Muscle of back (tissue), 13 donors: ENCODE data around the gene SPIRE2. TPM values are rescaled to one million over a fixed set of nuclear protein-coding genes. Genes with fewer than 3 reads are reported as not detected.
"Not testable (repeated sequence)": the region's sequence is repeated elsewhere in the genome, so short reads cannot be mapped to it uniquely, and the experiment has no call there.

Source experiments
- DNase-seq, 3 donors: peaks; one replicate each; pipeline versions ENCODE4 v3.0.0 to v3.0.0-alpha.2; 2013
- long read RNA-seq, 9 donors: transcript quantifications; one replicate each; lab custom pipeline, GENCODE V29; 2026
- polyA plus RNA-seq, 10 donors: library from polyadenylated mRNA; unstranded; fragments of 120-200 nt; gene quantifications; one replicate each; pipeline ENCODE4 v1.2.1, GENCODE V29; 2013; ENCODE audit not compliant: insufficient read length in 10 of 10

Gene SPIRE2, protein sequence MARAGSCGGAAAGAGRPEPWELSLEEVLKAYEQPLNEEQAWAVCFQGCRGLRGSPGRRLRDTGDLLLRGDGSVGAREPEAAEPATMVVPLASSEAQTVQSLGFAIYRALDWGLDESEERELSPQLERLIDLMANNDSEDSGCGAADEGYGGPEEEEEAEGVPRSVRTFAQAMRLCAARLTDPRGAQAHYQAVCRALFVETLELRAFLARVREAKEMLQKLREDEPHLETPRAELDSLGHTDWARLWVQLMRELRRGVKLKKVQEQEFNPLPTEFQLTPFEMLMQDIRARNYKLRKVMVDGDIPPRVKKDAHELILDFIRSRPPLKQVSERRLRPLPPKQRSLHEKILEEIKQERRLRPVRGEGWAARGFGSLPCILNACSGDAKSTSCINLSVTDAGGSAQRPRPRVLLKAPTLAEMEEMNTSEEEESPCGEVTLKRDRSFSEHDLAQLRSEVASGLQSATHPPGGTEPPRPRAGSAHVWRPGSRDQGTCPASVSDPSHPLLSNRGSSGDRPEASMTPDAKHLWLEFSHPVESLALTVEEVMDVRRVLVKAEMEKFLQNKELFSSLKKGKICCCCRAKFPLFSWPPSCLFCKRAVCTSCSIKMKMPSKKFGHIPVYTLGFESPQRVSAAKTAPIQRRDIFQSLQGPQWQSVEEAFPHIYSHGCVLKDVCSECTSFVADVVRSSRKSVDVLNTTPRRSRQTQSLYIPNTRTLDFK
- 1 to 10 TPM; 1.6 to 4.9 (median 2.7) TPM for polyA plus RNA-seq
- long read RNA-seq, donor 1 = 0 reads
- long read RNA-seq, donor 2 = 0 reads
- long read RNA-seq, donor 3 = 0 reads
- long read RNA-seq, donor 4 = 0 reads
- long read RNA-seq, donor 5, partial matches to known transcripts = 0 of 1 reads
- long read RNA-seq, donor 5, other reads (novel, unspliced or antisense) = 0 of 1 reads
- long read RNA-seq, donor 6 = 0 reads
- long read RNA-seq, donor 7 = 0 reads
- long read RNA-seq, donor 8 = 0 reads
- long read RNA-seq, donor 9 = 0 reads

DNA sequence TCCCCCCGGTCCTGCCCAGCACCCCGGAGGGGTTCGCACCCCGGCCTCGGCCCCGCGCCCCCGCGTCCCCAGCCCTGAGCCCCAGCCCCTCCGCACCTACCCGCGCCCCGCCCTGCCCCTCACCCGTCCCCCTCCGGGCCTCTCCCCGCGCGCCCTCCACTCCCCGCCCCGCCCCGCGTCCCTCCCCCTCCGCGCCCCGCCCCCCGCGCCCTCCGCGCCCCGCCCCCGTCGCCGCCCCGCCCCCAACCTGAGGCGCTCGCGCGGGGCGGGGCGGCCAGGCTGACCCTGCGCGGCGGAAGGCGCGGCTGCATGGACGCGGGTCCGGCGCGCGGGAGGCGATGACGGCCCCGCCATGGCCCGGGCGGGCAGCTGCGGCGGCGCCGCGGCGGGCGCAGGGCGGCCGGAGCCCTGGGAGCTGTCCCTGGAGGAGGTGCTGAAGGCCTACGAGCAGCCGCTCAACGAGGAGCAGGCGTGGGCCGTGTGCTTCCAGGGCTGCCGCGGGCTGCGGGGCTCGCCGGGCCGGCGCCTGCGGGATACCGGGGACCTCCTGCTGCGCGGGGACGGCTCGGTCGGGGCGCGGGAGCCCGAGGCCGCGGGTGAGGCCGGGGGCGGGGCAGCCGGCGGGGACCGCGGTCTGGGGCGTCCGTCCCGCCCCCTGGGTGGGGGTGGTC lies at the start of gene SPIRE2:
SPIRE2 (plus strand) TSS at position 277 of the 671 bp plus-strand sequence; CDS start at position 353, 76 bp downstream.
- peak; percentile 76 to 91 (median 87) for DNase-seq

DNA sequence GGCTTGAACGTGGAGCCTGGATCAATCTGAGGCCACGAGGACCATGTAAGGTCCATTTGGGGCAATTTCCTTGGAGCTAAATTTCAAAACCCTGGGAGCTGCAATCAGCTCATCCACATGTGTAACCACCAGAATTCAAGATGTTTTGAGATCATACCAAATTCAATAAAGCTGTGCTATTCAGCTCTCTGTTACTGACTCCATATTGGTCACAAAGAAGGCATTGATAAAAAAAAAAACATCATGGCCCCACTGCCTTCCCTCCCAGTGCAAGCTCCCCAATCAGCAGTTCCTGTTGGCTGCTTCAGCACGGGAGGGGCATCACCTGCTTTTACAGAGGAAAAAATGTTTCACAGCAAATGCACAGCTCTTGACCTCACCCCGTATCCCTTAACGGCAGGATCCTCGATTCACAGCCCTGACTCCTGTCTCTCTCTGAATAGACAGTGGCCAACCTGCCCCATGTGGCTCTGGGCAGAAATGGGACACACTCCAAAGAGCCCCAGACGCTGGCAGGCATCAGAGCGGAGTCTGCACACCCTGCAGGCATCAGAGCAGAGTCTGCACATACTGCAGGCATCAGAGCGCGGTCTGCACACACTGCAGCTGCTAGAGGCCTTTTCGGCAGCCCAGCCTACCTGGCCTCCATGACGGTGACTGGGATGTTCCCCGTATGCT lies 48.9 kb upstream of the SPIRE2 start:
- DNase-seq = no peak

DNA sequence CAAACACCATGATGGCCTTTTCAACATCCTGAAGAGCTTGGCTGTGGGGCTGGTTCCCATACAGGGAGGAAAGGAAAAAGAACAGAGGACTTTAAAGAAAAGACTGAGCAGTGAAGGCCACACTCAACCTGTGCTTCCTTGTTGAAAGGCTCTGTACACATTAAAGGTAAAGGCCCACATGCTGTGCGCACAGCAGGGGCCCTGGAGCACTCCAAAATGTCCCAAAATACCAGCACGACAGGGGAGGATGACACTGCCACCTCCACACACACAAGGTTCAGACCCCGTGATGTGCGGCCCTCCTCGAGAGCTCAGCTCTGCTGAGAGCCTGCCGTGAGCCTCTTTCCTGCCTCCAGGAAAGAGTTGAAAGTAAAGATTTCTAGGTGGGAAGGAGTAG lies 48.4 kb upstream of the SPIRE2 start:
- no peak for DNase-seq

DNA sequence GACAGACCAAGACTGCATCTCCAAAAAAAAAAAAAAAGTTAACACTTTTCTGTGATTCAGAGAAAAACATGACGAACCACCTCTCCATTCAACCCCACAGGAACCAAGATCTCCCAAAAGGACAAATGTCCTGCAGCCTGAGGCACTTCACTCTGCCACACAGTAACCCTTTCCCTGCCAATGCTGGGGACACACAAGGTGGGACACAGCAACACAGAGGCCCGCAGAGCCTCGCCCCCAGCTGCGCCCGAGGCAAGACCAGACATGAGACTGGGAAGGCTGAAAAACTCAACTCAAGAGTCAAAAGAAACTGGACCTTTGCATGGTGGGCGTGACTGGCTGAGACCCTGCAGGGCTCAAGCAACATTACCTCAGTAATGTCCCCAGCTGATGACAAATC lies 45.8 kb upstream of the SPIRE2 start:
- no peak for DNase-seq

DNA sequence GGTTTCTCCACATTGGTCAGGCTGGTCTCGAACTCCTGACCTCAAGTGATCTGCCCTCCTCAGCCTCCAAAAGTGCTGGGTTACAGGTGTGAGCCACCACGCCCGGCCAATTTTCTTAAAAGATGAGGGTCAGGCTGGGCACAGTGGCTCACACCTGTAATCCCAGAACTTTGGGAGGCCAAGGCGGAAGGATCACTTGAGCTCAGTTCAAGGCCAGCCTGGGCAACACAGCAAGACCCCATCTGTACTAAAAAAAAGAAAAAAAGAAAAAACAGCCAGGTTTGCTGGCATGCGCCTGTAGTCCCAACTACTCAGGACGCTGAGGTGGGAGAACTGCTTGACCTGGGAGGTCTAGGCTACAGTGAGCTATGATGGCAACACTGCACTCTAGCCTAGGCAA lies 44.3 kb upstream of the SPIRE2 start:
- DNase-seq = not testable (repeated sequence)

DNA sequence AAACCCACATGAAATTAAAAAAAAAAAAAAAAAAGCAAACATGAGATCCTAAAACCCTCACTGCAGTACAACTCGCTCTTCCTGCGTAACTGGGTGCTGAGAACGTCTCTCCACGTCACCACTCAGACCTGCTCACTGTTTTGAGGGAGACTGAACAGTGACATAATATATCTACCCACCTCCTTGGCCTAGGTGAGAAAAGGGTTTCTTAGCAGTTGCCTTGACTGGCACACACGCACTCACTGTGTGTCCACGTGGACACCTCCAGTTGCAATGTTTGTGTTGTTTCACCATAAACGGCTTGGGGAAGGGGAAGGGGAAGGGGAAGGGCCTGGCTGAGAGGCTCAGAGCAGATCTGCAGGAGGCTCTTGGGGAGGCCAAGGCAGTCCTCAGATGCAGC lies 43.9 kb upstream of the SPIRE2 start:
- no peak for DNase-seq

DNA sequence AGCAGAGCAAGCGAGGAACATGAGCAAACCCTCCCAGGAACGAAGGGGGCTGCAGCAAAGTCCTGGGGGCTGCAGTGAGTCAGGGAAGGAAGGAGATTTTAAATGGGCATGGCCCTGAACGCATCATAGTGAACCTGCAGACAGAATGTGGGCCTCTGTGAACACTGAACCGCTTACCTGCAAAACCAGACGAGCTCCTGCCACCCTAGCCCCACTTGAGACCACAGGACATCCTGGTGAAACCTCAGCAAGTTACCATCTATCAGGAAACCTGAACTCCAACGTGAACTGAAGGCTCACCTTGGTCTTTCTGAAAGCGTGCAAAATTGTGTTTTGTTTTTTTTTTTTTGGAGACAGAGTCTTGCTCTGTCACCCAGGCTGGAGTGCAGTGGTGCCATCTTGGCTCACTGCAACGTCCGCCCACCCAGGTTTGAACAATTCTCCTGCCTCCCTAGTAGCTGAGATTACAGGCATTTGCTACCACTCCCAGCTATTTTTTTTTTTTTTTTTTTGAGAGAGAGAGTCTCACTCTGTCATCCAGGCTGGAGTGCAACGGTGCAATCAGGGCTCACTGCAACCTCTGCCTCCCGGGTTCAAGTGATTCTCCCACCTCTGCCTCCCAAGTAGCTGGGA lies 42.6 kb upstream of the SPIRE2 start:
- DNase-seq = no peak

DNA sequence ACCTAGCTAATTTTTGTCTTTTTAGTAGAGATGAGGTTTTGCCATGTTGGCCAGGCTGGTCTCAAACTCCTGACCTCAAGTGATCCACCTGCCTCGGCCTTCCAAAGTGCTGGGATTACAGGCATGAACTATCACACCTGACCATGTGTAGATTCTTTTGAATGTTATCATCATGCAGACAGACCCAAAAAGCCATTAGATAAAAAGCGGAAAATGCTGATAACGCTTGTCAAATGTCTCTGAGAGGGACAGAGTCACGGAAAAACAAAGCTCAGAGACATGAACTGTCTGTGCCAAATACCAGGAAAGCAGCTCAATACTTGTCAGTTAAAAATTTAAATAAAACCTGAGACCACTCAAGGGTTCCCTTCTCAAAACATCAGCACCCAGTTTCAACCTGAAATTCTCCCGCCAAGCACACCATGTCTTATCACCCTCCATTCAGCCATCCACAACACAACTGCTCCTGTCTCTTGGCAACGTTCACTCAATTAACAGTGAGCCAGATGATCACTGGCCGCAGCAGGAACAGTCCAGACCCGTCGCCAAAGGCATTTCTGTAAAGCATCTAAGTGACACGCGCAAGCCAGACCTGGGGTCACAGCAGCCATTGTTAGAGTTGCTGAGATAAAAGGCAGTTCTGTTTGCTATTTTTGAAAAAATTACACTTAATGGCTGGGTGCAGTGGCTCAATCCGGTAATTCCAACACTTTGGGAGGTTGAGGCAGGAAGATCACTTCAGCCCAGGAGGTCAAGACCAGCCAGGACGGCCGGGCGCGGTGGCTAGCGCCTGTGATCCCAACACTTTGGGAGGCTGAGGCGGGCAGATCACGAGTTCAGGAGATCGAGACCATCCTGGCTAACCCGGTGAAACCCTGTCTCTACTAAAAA lies 41.6 kb upstream of the SPIRE2 start:
- no peak for DNase-seq

DNA sequence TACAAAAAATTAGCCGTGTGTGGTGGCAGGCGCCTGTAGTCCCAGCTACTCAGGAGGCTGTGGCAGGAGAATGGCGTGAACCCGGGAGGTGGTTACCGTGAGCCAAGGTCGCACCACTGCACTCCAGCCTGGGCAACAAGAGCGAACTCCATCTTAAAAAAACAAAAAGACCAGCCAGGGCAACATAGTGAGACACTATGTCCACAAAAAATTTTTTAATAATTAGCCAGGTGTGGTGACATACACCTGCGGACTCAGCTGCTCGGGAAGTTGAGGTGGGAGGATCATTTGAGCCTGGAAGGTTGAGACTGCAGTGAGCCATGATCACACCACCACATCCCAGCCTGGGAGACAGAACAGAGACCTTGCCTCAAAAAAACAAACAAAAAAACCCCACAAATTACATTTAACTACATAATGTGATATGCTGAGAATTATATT lies 40.9 kb upstream of the SPIRE2 start:
- no peak for DNase-seq

DNA sequence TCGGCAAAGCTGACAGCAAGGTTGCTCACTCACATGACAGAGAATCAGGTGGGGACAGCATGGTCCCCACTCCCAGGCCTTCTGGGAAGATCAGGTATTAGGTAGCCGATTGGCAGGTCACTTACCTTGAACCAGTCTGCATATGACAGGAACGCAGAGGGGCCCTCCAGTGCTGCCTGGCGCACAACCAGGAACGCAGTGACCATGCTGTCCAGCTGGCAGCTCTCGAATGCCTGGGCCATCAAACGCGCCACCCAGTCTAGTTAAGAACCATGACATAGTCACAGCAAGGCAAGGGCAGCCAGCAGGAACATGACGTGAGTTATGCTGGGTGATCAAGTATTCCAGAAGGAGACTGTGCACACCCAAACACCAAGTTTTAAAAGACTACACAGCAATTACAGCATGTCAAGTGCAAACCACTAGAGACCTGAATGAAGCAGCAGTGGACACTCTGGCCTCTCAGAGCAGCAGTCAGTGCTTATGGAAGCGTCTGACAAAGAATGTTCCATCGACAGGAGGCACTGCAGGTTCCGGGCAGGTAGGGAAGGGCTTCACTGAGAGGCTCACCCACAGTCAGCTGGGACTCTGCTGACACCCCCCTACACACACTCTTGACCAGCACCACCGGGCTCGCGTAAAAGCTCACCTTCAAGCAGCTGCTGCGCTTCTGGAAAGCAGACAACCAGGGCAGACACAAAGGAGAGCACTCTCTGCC lies 36.8 kb upstream of the SPIRE2 start:
- no peak for DNase-seq

DNA sequence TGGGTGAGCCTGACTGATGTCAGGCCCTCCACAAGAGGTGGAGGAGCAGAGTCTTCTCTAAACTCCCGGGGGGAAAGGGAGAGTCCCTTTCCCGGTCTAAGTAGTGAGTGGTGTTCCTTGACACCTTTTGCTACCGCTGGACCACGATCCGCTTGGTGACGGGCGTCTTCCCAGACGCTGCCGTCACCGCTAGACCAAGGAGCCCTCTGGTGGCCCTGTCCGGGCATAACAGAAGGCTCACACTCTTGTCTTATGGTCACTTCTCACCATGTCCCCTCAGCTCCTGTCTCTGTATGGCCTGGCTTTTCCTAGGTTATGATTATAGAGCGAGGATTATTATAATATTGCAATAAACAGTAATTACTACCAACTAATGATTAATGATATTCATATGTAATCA lies 35.2 kb upstream of the SPIRE2 start:
- DNase-seq = peak in 2 of 3 donors; percentile 16 to 40

DNA sequence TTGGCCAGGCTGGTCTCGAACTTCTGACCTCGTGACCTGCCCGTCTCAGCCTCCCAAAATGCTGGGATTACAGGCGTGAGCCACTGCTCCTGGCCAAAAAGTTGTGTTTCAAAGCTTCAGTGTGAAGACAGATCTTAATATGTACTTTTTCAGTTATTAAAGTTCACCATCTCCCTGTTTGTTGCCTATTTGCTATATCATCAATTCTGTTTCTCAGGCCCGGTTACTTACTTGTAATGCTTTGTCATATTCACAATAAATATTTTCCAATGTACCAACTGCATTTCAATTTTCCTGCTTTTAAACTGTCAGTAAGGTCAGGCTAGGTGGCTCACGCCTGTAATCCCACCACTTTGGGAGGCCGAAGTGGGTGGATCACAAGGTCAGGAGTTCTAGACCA lies 34.3 kb upstream of the SPIRE2 start:
- no peak for DNase-seq

DNA sequence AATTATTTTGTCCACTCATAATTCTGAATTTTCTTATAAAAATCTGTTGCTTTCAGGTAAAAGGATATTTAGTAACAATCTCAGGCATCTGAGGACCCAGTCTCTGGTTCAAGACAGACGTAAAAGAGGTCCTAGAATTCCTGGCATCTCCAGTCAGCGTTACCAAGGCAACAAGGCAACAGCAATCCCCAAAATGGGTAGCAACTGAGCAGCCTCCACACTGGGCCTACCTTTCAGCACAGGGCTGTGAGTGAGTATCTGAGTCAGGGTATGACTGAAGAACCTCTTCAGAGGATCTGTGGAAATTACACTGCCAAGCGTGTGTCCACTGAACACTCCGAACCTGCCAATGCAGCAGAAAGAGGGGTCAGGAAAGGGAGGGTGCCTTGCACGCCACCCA lies 32.6 kb upstream of the SPIRE2 start:
- DNase-seq = no peak

DNA sequence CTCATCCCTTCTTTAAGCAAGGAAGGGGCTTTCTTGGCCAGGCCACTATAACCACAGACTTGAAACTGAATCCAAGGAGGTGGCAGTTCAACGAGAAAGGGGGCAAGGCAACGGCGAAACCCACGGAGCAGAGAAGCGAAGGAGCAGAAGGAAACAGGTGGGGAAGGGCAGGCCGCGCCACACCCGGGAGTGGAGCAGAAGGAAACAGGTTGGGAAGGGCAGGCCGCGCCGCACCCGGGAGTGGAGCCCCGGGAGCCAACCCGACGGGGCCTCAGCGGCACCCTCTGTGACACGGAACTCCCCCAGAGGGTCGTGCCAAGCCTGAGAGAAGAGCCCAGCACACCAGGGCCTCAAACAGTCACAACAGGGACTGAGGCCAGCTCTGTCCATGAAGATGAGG lies 32.2 kb upstream of the SPIRE2 start:
- DNase-seq = no peak

DNA sequence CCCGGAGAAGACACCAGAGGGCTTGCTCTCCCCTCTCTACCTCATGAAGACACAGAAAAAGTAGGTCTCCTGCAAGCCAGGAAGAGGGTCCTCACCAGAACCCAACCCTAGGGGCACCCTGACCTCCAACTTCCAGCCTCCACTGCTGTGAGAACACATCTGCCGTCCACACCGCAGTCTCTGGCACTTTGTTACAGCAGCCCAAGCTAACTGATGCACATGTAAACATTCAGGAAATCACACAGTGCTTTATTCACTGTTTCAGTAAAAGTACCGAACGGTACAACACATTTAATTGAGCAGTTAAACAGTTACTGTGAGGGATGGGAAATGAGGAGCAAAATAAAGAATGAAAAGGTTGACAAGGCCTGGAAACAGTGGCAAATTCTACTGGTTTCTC lies 30.1 kb upstream of the SPIRE2 start:
- no peak for DNase-seq

DNA sequence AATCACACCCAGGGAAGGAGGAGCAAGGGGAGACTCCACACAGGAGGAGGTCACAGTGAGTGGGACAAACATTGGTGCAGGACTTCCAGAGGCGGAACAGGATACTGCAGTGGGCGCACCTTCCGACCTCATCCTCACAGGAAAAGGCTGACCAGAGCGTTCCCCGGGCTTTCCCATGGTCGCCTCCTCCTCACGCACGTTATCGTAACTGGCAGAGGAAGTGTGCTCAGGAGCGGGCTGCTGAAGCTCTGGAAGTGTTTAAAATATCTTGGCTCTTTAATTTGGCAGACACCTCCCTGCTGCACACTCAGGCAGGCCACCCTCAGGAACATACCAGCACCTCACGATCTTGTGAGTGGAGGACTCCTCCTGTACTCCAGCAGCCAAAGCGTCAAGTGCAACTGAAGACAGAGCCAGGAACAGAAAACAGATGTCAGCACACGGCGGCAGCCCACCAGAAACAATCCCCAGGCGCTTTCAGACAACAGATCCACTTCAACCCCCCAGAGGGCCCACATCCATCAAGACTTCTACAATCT lies 29.4 kb upstream of the SPIRE2 start:
- no peak for DNase-seq

DNA sequence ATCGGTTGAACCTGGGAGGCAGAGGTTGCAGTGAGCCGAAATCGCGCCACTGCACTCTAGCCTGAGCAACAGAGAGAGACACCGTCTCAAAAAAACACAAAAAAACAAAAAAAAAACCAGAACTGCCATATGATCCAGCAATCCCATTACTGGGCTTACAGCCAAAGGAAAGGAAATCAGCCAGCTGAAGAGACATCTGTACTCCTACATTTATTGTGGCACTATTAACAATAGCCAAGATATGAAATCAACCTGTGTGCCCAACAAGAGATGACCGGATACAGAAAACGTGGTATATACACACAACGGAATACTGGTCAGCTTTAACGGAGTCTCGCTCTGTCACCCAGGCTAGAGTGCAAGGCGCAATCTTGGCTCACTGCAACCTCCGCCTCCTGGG lies 26.5 kb upstream of the SPIRE2 start:
- peak in 2 of 3 donors; percentile 7 to 28 for DNase-seq

DNA sequence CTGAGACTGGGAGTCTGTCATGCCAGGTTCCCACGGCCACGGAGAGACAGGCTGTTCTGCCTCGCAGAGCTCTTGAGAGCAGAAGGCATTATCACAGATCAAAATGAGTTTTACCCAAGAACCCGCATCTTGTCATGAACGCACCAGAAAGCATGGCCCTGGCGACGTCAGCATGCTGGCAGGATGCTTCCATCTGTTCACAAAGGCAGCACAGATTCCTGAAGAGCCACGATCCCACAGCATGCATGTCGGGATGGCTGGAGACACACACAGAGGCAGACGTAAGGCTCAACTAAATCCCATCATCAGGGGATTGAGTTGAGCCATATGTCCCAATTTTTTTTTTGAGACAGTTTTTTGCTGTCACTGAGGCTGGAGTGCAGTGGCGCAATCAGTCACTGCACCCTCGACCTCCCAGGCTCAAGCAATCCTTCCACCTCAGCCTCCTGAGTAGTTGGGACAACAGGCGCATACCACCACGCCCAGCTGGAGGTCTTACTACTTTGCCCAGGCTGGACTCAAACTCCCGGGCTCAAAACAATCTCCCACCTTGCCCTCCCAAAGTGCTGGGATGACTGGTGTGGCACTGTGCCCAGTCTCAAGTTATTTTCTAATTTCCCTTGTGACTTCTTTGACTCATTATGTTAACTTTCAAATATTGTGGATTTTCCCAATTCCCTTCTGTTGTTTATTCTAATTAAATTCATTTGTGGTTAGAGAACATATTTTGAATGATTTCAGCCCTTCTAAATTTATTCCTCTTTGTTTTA lies 23.0 kb upstream of the SPIRE2 start:
- DNase-seq = peak in 1 of 3 donors; percentile 43
